H9 (cell line): ENCODE results near the gene C1QTNF1. TPM values are rescaled to one million over a fixed set of nuclear protein-coding genes. Genes with fewer than 3 reads are reported as not detected.

Experiments
- DNase-seq: peaks from one replicate; pipeline ENCODE4 v3.0.0-alpha.2; 2017
- H2AFZ ChIP-seq: one replicate; pipeline ENCODE4 v1.6.1; 2013; ENCODE audit warnings: mild to moderate bottlenecking, low read length, control low read depth, moderate library complexity
- H2AK5ac ChIP-seq: 2 replicates; pipeline ENCODE4 v1.6.1; 2013; ENCODE audit warnings: low read length, control low read depth, mixed read lengths; ENCODE audit not compliant: insufficient read length
- H2BK120ac ChIP-seq: one replicate; pipeline ENCODE4 v1.6.1; 2013; ENCODE audit warnings: low read depth, mild to moderate bottlenecking, low read length, control low read depth, inconsistent platforms; ENCODE audit not compliant: poor library complexity, severe bottlenecking
- H2BK12ac ChIP-seq: 2 replicates; pipeline ENCODE4 v1.6.1; 2013; ENCODE audit warnings: low read length, control low read depth, mixed read lengths, low read depth; ENCODE audit not compliant: insufficient read length
- H2BK15ac ChIP-seq: 2 replicates; pipeline ENCODE4 v1.6.1; 2013; ENCODE audit warnings: low read depth, low read length, control low read depth
- H2BK20ac ChIP-seq: one replicate; pipeline ENCODE4 v1.6.1; 2013; ENCODE audit warnings: low read depth, mild to moderate bottlenecking, low read length, control low read depth, inconsistent platforms; ENCODE audit not compliant: poor library complexity, severe bottlenecking
- H2BK5ac ChIP-seq: 2 replicates; pipeline ENCODE4 v1.6.1; 2013; ENCODE audit warnings: low read length, control low read depth, mixed read lengths; ENCODE audit not compliant: insufficient read length
- H3K14ac ChIP-seq: 2 replicates; pipeline ENCODE4 v1.6.1; 2013; ENCODE audit warnings: low read length, control low read depth; ENCODE audit not compliant: insufficient read depth
- H3K18ac ChIP-seq: 2 replicates; pipeline ENCODE4 v1.6.1; 2013; ENCODE audit warnings: low read depth, mild to moderate bottlenecking, mixed read lengths, low read length, control low read depth; ENCODE audit not compliant: insufficient read length
- H3K23ac ChIP-seq: 2 replicates; pipeline ENCODE4 v1.6.1; 2013; ENCODE audit warnings: low read length, control low read depth, mixed read lengths, low read depth; ENCODE audit not compliant: insufficient read length
- H3K23me2 ChIP-seq: 2 replicates; pipeline ENCODE4 v1.6.1; 2013; ENCODE audit warnings: low read depth, mild to moderate bottlenecking, mixed read lengths, low read length, control low read depth; ENCODE audit not compliant: insufficient read length, poor library complexity, severe bottlenecking
- H3K27ac ChIP-seq: 2 replicates; pipeline ENCODE4 v1.5.1; 2013; ENCODE audit warnings: low read length, control low read depth, mixed read lengths, low read depth; ENCODE audit not compliant: insufficient read length
- H3K27me3 ChIP-seq: 2 replicates; pipeline ENCODE4 v1.6.1; 2013; ENCODE audit warnings: low read length, control low read depth, inconsistent platforms; ENCODE audit not compliant: insufficient read depth
- H3K4ac ChIP-seq: 2 replicates; pipeline ENCODE4 v1.6.1; 2013; ENCODE audit warnings: low read depth, mild to moderate bottlenecking, control low read depth, inconsistent platforms, low read length, moderate library complexity
- H3K4me1 ChIP-seq: 2 replicates; pipeline ENCODE4 v1.6.1; 2013; ENCODE audit warnings: low read length, control low read depth, inconsistent platforms; ENCODE audit not compliant: insufficient read depth
- H3K4me2 ChIP-seq: 2 replicates; pipeline ENCODE4 v1.6.1; 2013; ENCODE audit warnings: low read length, control low read depth, mixed read lengths; ENCODE audit not compliant: insufficient read length, insufficient read depth
- H3K56ac ChIP-seq: 2 replicates; pipeline ENCODE4 v1.6.1; 2013; ENCODE audit warnings: low read depth, mild to moderate bottlenecking, mixed read lengths, low read length, control low read depth; ENCODE audit not compliant: insufficient read length
- H3K79me1 ChIP-seq: 2 replicates; pipeline ENCODE4 v1.6.1; 2013; ENCODE audit warnings: low read depth, mild to moderate bottlenecking, moderate library complexity, low read length, control low read depth, inconsistent platforms; ENCODE audit not compliant: insufficient read depth, poor library complexity, severe bottlenecking
- H3K79me2 ChIP-seq: 2 replicates; pipeline ENCODE4 v1.6.1; 2013; ENCODE audit warnings: low read length, control low read depth, inconsistent platforms; ENCODE audit not compliant: insufficient read depth
- H3K9ac ChIP-seq: 2 replicates; pipeline ENCODE4 v1.6.1; 2013; ENCODE audit warnings: low read length, control low read depth, mixed read lengths; ENCODE audit not compliant: insufficient read length; ENCODE audit errors: extremely low read depth
- H3K9me3 ChIP-seq: one replicate; pipeline ENCODE4 v1.6.1; 2013; ENCODE audit warnings: low read depth, low read length, inconsistent platforms; ENCODE audit not compliant: control insufficient read depth
- H3T11ph ChIP-seq: one replicate; pipeline ENCODE4 v1.6.1; 2013; ENCODE audit warnings: mild to moderate bottlenecking, low read length, control low read depth, inconsistent platforms
- H4K20me1 ChIP-seq: one replicate; pipeline ENCODE4 v1.6.1; 2013; ENCODE audit not compliant: control insufficient read depth, insufficient read length, insufficient read depth
- H4K5ac ChIP-seq: 2 replicates; pipeline ENCODE4 v1.6.1; 2013; ENCODE audit warnings: low read depth, mild to moderate bottlenecking, mixed read lengths, low read length, control low read depth; ENCODE audit not compliant: insufficient read length
- H4K8ac ChIP-seq: replicated peaks from 2 replicates; pipeline ENCODE4 v1.6.1; 2013; ENCODE audit warnings: low read length, control low read depth, mixed read lengths, low read depth; ENCODE audit not compliant: insufficient read length
- H4K91ac ChIP-seq: 2 replicates; pipeline ENCODE4 v1.6.1; 2013; ENCODE audit warnings: low read depth, mild to moderate bottlenecking, moderate library complexity, mixed read lengths, low read length, control low read depth; ENCODE audit not compliant: insufficient read length
- H3K27ac Mint-ChIP-seq, 3 experiments: 2 replicates in 2 of 3; 3 replicates in 1 of 3; pipeline ENCODE4 v1.8.0; 2020 to 2021; ENCODE audit warnings: mixed read lengths in 3 of 3, mild to moderate bottlenecking in 1 of 3, moderate library complexity in 1 of 3
- H3K27me3 Mint-ChIP-seq: 2 replicates; pipeline ENCODE4 v1.8.0; 2021; ENCODE audit warnings: low read depth, mild to moderate bottlenecking, moderate library complexity, mixed read lengths
- H3K36me3 Mint-ChIP-seq, 3 experiments: 2 replicates in 2 of 3; 3 replicates in 1 of 3; pipeline ENCODE4 v1.8.0; 2020 to 2021; ENCODE audit warnings: low read depth in 3 of 3, mixed read lengths in 3 of 3; ENCODE audit not compliant: insufficient read depth in 1 of 3
- H3K4me1 Mint-ChIP-seq, 2 experiments: 2 replicates each; pipeline ENCODE4 v1.8.0; 2020; ENCODE audit warnings: mixed read lengths in 2 of 2
- H3K4me3 Mint-ChIP-seq, 2 experiments: 2 replicates in 1 of 2; 3 replicates in 1 of 2; pipeline ENCODE4 v1.8.0; 2020 to 2021; ENCODE audit warnings: mild to moderate bottlenecking in 2 of 2, mixed read lengths in 2 of 2, moderate library complexity in 1 of 2
- H3K9me3 Mint-ChIP-seq, 2 experiments: 2 replicates in 1 of 2; 3 replicates in 1 of 2; pipeline ENCODE4 v1.8.0; 2020; ENCODE audit warnings: mild to moderate bottlenecking in 2 of 2, mixed read lengths in 2 of 2, moderate library complexity in 1 of 2
- WGBS: extraction: QIAGEN DNeasy Blood & Tissue Kit; methylation state at CpG from one replicate; pipeline ENCODE4 v1.1.7; 2013; ENCODE audit warnings: missing lambda C conversion rate, low lambda C conversion rate, mixed read lengths; ENCODE audit not compliant: insufficient read length; ENCODE audit errors: extremely low coverage; 5-methylcytosine and 5-hydroxymethylcytosine counted together
- total RNA-seq: library from RNA; stranded (reverse); gene quantifications from 2 replicates; pipeline ENCODE4 v1.2.1, GENCODE V29; 2021
- TF ChIP-seq, protein P1 (sequence below): fragments of 200-600 bp; sonication (generic); conservative IDR thresholded peaks from 3 replicates; pipeline ENCODE4 v1.8.0; 2021; ENCODE audit warnings: antibody characterized with exemption, mild to moderate bottlenecking

The C1QTNF1 gene
- total RNA-seq, 1 experiment from 2014 or later, result 0.96 TPM

DNA sequence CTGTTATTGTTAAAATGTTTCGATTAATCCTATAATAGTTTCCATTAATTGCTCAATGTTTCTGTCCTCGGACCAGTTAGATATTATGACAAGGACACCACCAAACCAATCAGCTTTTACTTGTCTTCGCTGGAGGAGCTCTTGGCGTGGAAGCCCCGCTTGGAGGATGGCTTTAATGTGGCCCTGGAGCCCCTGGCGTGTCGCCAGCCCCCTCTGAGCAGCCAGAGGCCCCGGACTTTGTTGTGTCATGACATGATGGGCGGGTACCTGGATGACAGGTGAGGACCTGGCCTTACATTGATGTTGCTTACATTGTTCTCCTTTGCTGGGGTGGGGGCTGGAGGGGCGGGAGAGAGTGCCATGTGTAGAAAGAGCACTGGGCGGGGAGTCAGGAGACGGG, 53.6 kb downstream of the C1QTNF1 start:
- no peaks in the 10 kb centered on the region for H4K20me1 ChIP-seq
- no peak overlapping the region for H4K91ac ChIP-seq
- no peak overlapping the region for H2BK5ac ChIP-seq
- H3K27ac Mint-ChIP-seq, result no peak overlapping the region
- H3K4me2 ChIP-seq, result no peak overlapping the region
- peaks cover 15 to 43% (median 36%) of the 10 kb centered on the region in 3 experiments for H3K36me3 Mint-ChIP-seq
- no peak overlapping the region for H3K4ac ChIP-seq
- H2AK5ac ChIP-seq, result no peak overlapping the region
- H3K27me3 ChIP-seq, result no peaks in the 10 kb centered on the region
- TF ChIP-seq, protein P1, sequence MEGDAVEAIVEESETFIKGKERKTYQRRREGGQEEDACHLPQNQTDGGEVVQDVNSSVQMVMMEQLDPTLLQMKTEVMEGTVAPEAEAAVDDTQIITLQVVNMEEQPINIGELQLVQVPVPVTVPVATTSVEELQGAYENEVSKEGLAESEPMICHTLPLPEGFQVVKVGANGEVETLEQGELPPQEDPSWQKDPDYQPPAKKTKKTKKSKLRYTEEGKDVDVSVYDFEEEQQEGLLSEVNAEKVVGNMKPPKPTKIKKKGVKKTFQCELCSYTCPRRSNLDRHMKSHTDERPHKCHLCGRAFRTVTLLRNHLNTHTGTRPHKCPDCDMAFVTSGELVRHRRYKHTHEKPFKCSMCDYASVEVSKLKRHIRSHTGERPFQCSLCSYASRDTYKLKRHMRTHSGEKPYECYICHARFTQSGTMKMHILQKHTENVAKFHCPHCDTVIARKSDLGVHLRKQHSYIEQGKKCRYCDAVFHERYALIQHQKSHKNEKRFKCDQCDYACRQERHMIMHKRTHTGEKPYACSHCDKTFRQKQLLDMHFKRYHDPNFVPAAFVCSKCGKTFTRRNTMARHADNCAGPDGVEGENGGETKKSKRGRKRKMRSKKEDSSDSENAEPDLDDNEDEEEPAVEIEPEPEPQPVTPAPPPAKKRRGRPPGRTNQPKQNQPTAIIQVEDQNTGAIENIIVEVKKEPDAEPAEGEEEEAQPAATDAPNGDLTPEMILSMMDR, result no peak
- no peak overlapping the region for H2AFZ ChIP-seq
- H3K14ac ChIP-seq, result no peak overlapping the region
- WGBS, result no CpG with 5 or more reads among the region's 12 CpGs
- H3K4me1 Mint-ChIP-seq, result peaks cover 8% of the 10 kb centered on the region in 2 experiments
- no peaks in the 10 kb centered on the region for H3K4me1 ChIP-seq
- no peaks in the 10 kb centered on the region for H3K9me3 ChIP-seq
- H2BK12ac ChIP-seq, result no peak overlapping the region
- H2BK20ac ChIP-seq, result no peak overlapping the region
- no peak overlapping the region for H3K27ac ChIP-seq
- H3K23me2 ChIP-seq, result no peaks in the 10 kb centered on the region
- H4K8ac ChIP-seq, result no peak overlapping the region
- H3K23ac ChIP-seq, result no peak overlapping the region
- H3K18ac ChIP-seq, result no peak overlapping the region
- no peak overlapping the region for H3K4me3 Mint-ChIP-seq
- H3K9ac ChIP-seq, result no peak overlapping the region
- H3K79me2 ChIP-seq, result no peaks in the 10 kb centered on the region
- H4K5ac ChIP-seq, result no peak overlapping the region
- peaks cover 0 to 3% of the 10 kb centered on the region in 2 experiments; a peak in 2 of 5 replicates for H3K9me3 Mint-ChIP-seq
- no peak for DNase-seq
- H3K27me3 Mint-ChIP-seq, result peaks cover 12% of the 10 kb centered on the region
- H3T11ph ChIP-seq, result no peak overlapping the region
- H3K56ac ChIP-seq, result no peak overlapping the region
- no peaks in the 10 kb centered on the region for H3K79me1 ChIP-seq
- H2BK15ac ChIP-seq, result no peak overlapping the region
- H2BK120ac ChIP-seq, result no peak overlapping the region
